GM12878 (cell line): ENCODE results near the gene TFDP1.

Experiments used
- CHD4 ChIP-seq: fragments of 200-600 bp; sonication (generic); IDR thresholded peaks from 2 replicates; pipeline ENCODE4 v1.6.1; 2016; ENCODE audit warnings: mild to moderate bottlenecking
- GATAD2B ChIP-seq: fragments of 450-650 bp; conservative IDR thresholded peaks from 2 replicates; pipeline ENCODE4 v1.6.1; 2017; ENCODE audit warnings: low read depth, mild to moderate bottlenecking, moderate library complexity
- LARP7 ChIP-seq: fragments of 450-650 bp; IDR thresholded peaks from 2 replicates; pipeline ENCODE4 v1.6.1; 2017; ENCODE audit warnings: mild to moderate bottlenecking
- PAX5 ChIP-seq: IDR thresholded peaks from 2 replicates; pipeline ENCODE4 v1.6.1; 2011; ENCODE audit warnings: low read depth, low read length, borderline replicate concordance
- POLR2AphosphoS5 ChIP-seq: IDR thresholded peaks from 2 replicates; pipeline ENCODE4 v1.6.1; 2011; ENCODE audit warnings: mild to moderate bottlenecking, low read length, inconsistent platforms

- TF ChIP-seq LARP7 (no peak), POLR2AphosphoS5 (no peak), PAX5 (no peak), CHD4 (no peak), GATAD2B (no peak)
Observed at GRCh38 chr13:113645329-113645728, 60.8 kb downstream of the TFDP1 start.
